IMR-90 (cell line): Measurements from ENCODE around the gene KRTAP5-9. TPM values are rescaled to one million over a fixed set of nuclear protein-coding genes. Genes with fewer than 3 reads are reported as not detected.

Source experiments
- ATAC-seq: fragments of 200-7000 bp; cut with Tn5 transposase; 2 replicates; pipeline ENCODE4 v1.9.1; 2020; ENCODE audit warnings: low read depth, mild to moderate bottlenecking, moderate library complexity
- BruUV-seq: library from RNA; stranded (reverse); fragments of 400-500 nt; replicated peaks from 2 replicates; lab custom pipeline; 2021; lab: Mats Ljungman, UMichigan
- CTCF ChIA-PET: fragments of 300-600 bp; formaldehyde crosslinking; extraction: SDS; loops from one replicate; lab custom pipeline; 2021; ENCODE audit warnings: antibody characterized with exemption; lab: Yijun Ruan, JAX
- POLR2A ChIA-PET: fragments of 300-600 bp; sonication (Branson Sonifier 250); formaldehyde crosslinking; loops from one replicate; lab custom pipeline; 2022; ENCODE audit warnings: antibody characterized with exemption; ENCODE audit not compliant: unreplicated experiment; lab: Charles Lee
- DNase-seq: peaks from one replicate; pipeline ENCODE4 v3.0.0; 2013
- H2AFZ ChIP-seq: replicated peaks from 2 replicates; pipeline ENCODE3; 2013; ENCODE audit warnings: low read length, mild to moderate bottlenecking; ENCODE audit not compliant: poor library complexity
- H2AK5ac ChIP-seq: 2 replicates; pipeline ENCODE4 v1.6.1; 2013; ENCODE audit warnings: low read depth, low read length, inconsistent platforms
- H2AK9ac ChIP-seq: replicated peaks from 2 replicates; pipeline ENCODE3; 2013; ENCODE audit warnings: mild to moderate bottlenecking, low read depth, low read length, moderate library complexity; ENCODE audit not compliant: poor library complexity
- H2BK120ac ChIP-seq: 2 replicates; pipeline ENCODE4 v1.6.1; 2013; ENCODE audit warnings: low read depth, low read length, inconsistent platforms
- H2BK15ac ChIP-seq: 3 replicates; pipeline ENCODE4 v1.6.1; 2013; ENCODE audit warnings: low read depth, low read length, inconsistent platforms
- H2BK20ac ChIP-seq: 2 replicates; pipeline ENCODE4 v1.6.1; 2013; ENCODE audit warnings: low read depth, mild to moderate bottlenecking, inconsistent platforms, low read length, moderate library complexity
- H2BK5ac ChIP-seq: 2 replicates; pipeline ENCODE4 v1.6.1; 2013; ENCODE audit warnings: mild to moderate bottlenecking, low read depth, low read length, inconsistent platforms; ENCODE audit not compliant: poor library complexity, severe bottlenecking
- H3K14ac ChIP-seq: replicated peaks from 2 replicates; pipeline ENCODE4 v1.6.1; 2013; ENCODE audit warnings: low read depth, low read length, inconsistent platforms
- H3K18ac ChIP-seq: 2 replicates; pipeline ENCODE4 v1.6.1; 2013; ENCODE audit warnings: low read depth, low read length, control low read depth
- H3K23ac ChIP-seq: 2 replicates; pipeline ENCODE4 v1.6.1; 2013; ENCODE audit warnings: low read depth, low read length, inconsistent platforms
- H3K27ac ChIP-seq: 2 replicates; pipeline ENCODE4 v1.5.1; 2013; ENCODE audit warnings: mild to moderate bottlenecking, control low read depth, low read length; ENCODE audit not compliant: insufficient read depth
- H3K27me3 ChIP-seq: 2 replicates; pipeline ENCODE4 v1.6.1; 2013; ENCODE audit warnings: low read length; ENCODE audit not compliant: control insufficient read depth, insufficient read depth
- H3K36me3 ChIP-seq: 2 replicates; pipeline ENCODE4 v1.6.1; 2013; ENCODE audit warnings: low read length, mixed read lengths; ENCODE audit not compliant: control insufficient read depth, insufficient read depth
- H3K4ac ChIP-seq: 2 replicates; pipeline ENCODE4 v1.6.1; 2013; ENCODE audit warnings: low read depth, low read length, inconsistent platforms
- H3K4me1 ChIP-seq: 2 replicates; pipeline ENCODE4 v1.6.1; 2013; ENCODE audit warnings: low read length, mixed read lengths; ENCODE audit not compliant: control insufficient read depth, insufficient read depth
- H3K4me2 ChIP-seq: 2 replicates; pipeline ENCODE4 v1.6.1; 2013; ENCODE audit warnings: low read depth, mild to moderate bottlenecking, control low read depth, low read length, moderate library complexity
- H3K4me3 ChIP-seq: 2 replicates; pipeline ENCODE4 v1.5.1; 2013; ENCODE audit warnings: low read depth, mild to moderate bottlenecking, control low read depth, low read length, moderate library complexity; ENCODE audit not compliant: insufficient read depth
- H3K56ac ChIP-seq: 2 replicates; pipeline ENCODE4 v1.6.1; 2013; ENCODE audit warnings: low read length, inconsistent platforms; ENCODE audit not compliant: insufficient read depth; ENCODE audit errors: extremely low read depth
- H3K79me1 ChIP-seq, 2 experiments: 2 replicates each; pipeline ENCODE4 v1.6.1; 2013; ENCODE audit warnings: low read length in 2 of 2, inconsistent platforms in 1 of 2, low read depth in 1 of 2
- H3K9ac ChIP-seq: 2 replicates; pipeline ENCODE4 v1.6.1; 2013; ENCODE audit warnings: low read depth, low read length, control low read depth
- H3K9me1 ChIP-seq: 2 replicates; pipeline ENCODE4 v1.6.1; 2013; ENCODE audit warnings: low read length, inconsistent platforms; ENCODE audit not compliant: insufficient read depth
- H3K9me3 ChIP-seq: 2 replicates; pipeline ENCODE4 v1.6.1; 2013; ENCODE audit warnings: low read length; ENCODE audit not compliant: control insufficient read depth, insufficient read depth
- H4K20me1 ChIP-seq: 2 replicates; pipeline ENCODE4 v1.6.1; 2013; ENCODE audit warnings: low read length, inconsistent platforms; ENCODE audit not compliant: insufficient read depth
- H4K5ac ChIP-seq: 2 replicates; pipeline ENCODE4 v1.6.1; 2013; ENCODE audit warnings: mild to moderate bottlenecking, low read depth, low read length, control low read depth
- H4K8ac ChIP-seq, 2 experiments: 2 replicates each; pipeline ENCODE4 v1.6.1; 2013; ENCODE audit warnings: low read depth in 2 of 2, low read length in 2 of 2, control low read depth in 1 of 2, inconsistent platforms in 1 of 2
- H4K91ac ChIP-seq: 2 replicates; pipeline ENCODE4 v1.6.1; 2013; ENCODE audit warnings: low read depth, low read length, inconsistent platforms; ENCODE audit not compliant: insufficient read depth
- BHLHE40 ChIP-seq: fragments of 150-350 bp; IDR thresholded peaks from 2 replicates; pipeline ENCODE4 v1.6.1; 2016; ENCODE audit warnings: mild to moderate bottlenecking, low read depth, low read length
- CEBPB ChIP-seq: IDR thresholded peaks from 2 replicates; pipeline ENCODE4 v1.6.1; 2012; ENCODE audit warnings: low read depth, low read length, improper control_type of control experiment
- CHD1 ChIP-seq: IDR thresholded peaks from 2 replicates; pipeline ENCODE4 v1.6.1; 2012; ENCODE audit warnings: low read depth, low read length, improper control_type of control experiment
- CTCF ChIP-seq: conservative IDR thresholded peaks from 2 replicates; pipeline ENCODE4 v1.5.1; 2012; ENCODE audit warnings: mild to moderate bottlenecking, low read depth, low read length, improper control_type of control experiment
- ELK1 ChIP-seq: fragments of 150-350 bp; IDR thresholded peaks from 2 replicates; pipeline ENCODE4 v1.6.1; 2016; ENCODE audit warnings: low read depth, mild to moderate bottlenecking, low read length, moderate library complexity, borderline replicate concordance
- FOS ChIP-seq: fragments of 150-350 bp; IDR thresholded peaks from 2 replicates; pipeline ENCODE4 v1.6.1; 2016; ENCODE audit warnings: low read depth, low read length
- MAFK ChIP-seq: IDR thresholded peaks from 2 replicates; pipeline ENCODE4 v1.6.1; 2012; ENCODE audit warnings: low read depth, low read length, improper control_type of control experiment
- MAZ ChIP-seq: IDR thresholded peaks from 2 replicates; pipeline ENCODE4 v1.6.1; 2012; ENCODE audit warnings: low read depth, mild to moderate bottlenecking, low read length, improper control_type of control experiment, moderate library complexity, borderline replicate concordance
- MXI1 ChIP-seq: IDR thresholded peaks from 2 replicates; pipeline ENCODE4 v1.6.1; 2012; ENCODE audit warnings: low read depth, mild to moderate bottlenecking, low read length, moderate library complexity, borderline replicate concordance
- NFE2L2 ChIP-seq: fragments of 150-350 bp; IDR thresholded peaks from 2 replicates; pipeline ENCODE4 v1.6.1; 2016; ENCODE audit warnings: low read depth, mild to moderate bottlenecking, low read length
- POLR2A ChIP-seq: IDR thresholded peaks from 2 replicates; pipeline ENCODE4 v1.6.1; 2012; ENCODE audit warnings: mild to moderate bottlenecking, low read depth, low read length
- RAD21 ChIP-seq: IDR thresholded peaks from 2 replicates; pipeline ENCODE4 v1.6.1; 2012; ENCODE audit warnings: low read length, improper control_type of control experiment
- RCOR1 ChIP-seq: IDR thresholded peaks from 2 replicates; pipeline ENCODE4 v1.6.1; 2012; ENCODE audit warnings: mild to moderate bottlenecking, low read length, improper control_type of control experiment; ENCODE audit not compliant: insufficient replicate concordance
- RFX5 ChIP-seq: IDR thresholded peaks from 2 replicates; pipeline ENCODE4 v1.8.0; 2012; ENCODE audit warnings: low read depth, mild to moderate bottlenecking, low read length, moderate library complexity
- SMC3 ChIP-seq: fragments of 150-350 bp; IDR thresholded peaks from 2 replicates; pipeline ENCODE4 v1.6.1; 2016; ENCODE audit warnings: low read depth, mild to moderate bottlenecking, antibody characterized with exemption, low read length, moderate library complexity
- USF2 ChIP-seq: fragments of 150-350 bp; IDR thresholded peaks from 2 replicates; pipeline ENCODE4 v1.6.1; 2017; ENCODE audit warnings: mild to moderate bottlenecking, antibody characterized with exemption, low read length, low read depth
- dilution Hi-C: fragments of 300-500 bp; cut with HindIII; formaldehyde crosslinking; loops from one replicate; pipeline ENCODE4 v1.14.3; 2018; ENCODE audit warnings: low sequenced_read_pairs; ENCODE audit not compliant: unreplicated experiment
- in situ Hi-C: fragments of 300-500 bp; cut with MboI; formaldehyde crosslinking; loops from 3 replicates; pipeline ENCODE4 v1.14.3; 2019; ENCODE audit warnings: low sequenced_read_pairs, inconsistent platforms, mixed read lengths
- intact Hi-C: fragments of 100-400 bp; cut with micrococcal nuclease; formaldehyde crosslinking; loops from 2 replicates; pipeline ENCODE4 v1.10.0; 2022
- polyA plus RNA-seq, 3 experiments: library from polyadenylated mRNA; depleted of rRNA; stranded (reverse); fragments of >200 nt; gene quantifications; 2 replicates each; pipeline ENCODE4 v1.2.3, GENCODE V29; 2012; ENCODE audit warnings: low replicate concordance in 1 of 3
- total RNA-seq: library from RNA; depleted of rRNA; stranded (reverse); fragments of >200 nt; gene quantifications from 2 replicates; pipeline ENCODE4 v1.2.3, GENCODE V29; 2012

The KRTAP5-9 gene
- total and polyA plus RNA-seq, 2 of the 4 experiments (the other 2 are of a cell fraction): 0.09 TPM; not detected in 1

- H2BK20ac ChIP-seq: no peak overlapping the region
- peaks cover 6% of the 10 kb centered on the region for H3K27me3 ChIP-seq
- no TSS peak for BruUV-seq
- no peak overlapping the region for H2AK5ac ChIP-seq
- H3K9me3 ChIP-seq: no peaks in the 10 kb centered on the region
- no peak overlapping the region for H3K14ac ChIP-seq
- no peak overlapping the region for H3K4ac ChIP-seq
- H4K20me1 ChIP-seq: no peaks in the 10 kb centered on the region
- ATAC-seq: no peak
- H2AFZ ChIP-seq: no peak overlapping the region
- no peak overlapping the region for H3K18ac ChIP-seq
- H2BK5ac ChIP-seq: no peak overlapping the region
- no peaks in the 10 kb centered on the region for H3K79me1 ChIP-seq
- CTCF ChIA-PET: no interaction called here
- POLR2A ChIA-PET: no interaction called here
- intact Hi-C loops: no loop called here
- H3K4me2 ChIP-seq: no peak overlapping the region
- no peak overlapping the region for H4K8ac ChIP-seq
- H2BK15ac ChIP-seq: no peak overlapping the region
- DNase-seq: no peak
- H4K5ac ChIP-seq: no peak overlapping the region
- no peak overlapping the region for H3K23ac ChIP-seq
- in situ Hi-C loops: no loop called here
- no peak overlapping the region for H3K56ac ChIP-seq
- H2AK9ac ChIP-seq: no peak overlapping the region
- H3K9ac ChIP-seq: no peak overlapping the region
- no peak overlapping the region for H3K4me3 ChIP-seq
- H3K9me1 ChIP-seq: no peaks in the 10 kb centered on the region
- TF ChIP-seq RCOR1: no peak
- no peak for TF ChIP-seq CHD1
- no peak for TF ChIP-seq SMC3
- no peak for TF ChIP-seq FOS
- TF ChIP-seq USF2: no peak
- no peak for TF ChIP-seq RFX5
- no peak for TF ChIP-seq MAFK
- TF ChIP-seq CTCF: no peak
- no peak for TF ChIP-seq MXI1
- TF ChIP-seq MAZ: no peak
- TF ChIP-seq RAD21: no peak
- no peak for TF ChIP-seq POLR2A
- TF ChIP-seq NFE2L2: no peak
- TF ChIP-seq ELK1: no peak
- no peak for TF ChIP-seq BHLHE40
- TF ChIP-seq CEBPB: no peak
- dilution Hi-C loops: no loop called here
- H3K36me3 ChIP-seq: no peaks in the 10 kb centered on the region
- no peaks in the 10 kb centered on the region for H3K4me1 ChIP-seq
- no peak overlapping the region for H3K27ac ChIP-seq
- H4K91ac ChIP-seq: no peak overlapping the region
- no peak overlapping the region for H2BK120ac ChIP-seq
Observed at GRCh38 chr11:71562120-71562519, 13.9 kb downstream of the KRTAP5-9 start.
